ENCODE results near the gene GOLGB1. TPM values are rescaled to one million over a fixed set of nuclear protein-coding genes. Genes with fewer than 3 reads are reported as not detected.

GOLGB1 gene
- total RNA-seq, 1 donor from 2014 or later, result 63.1 TPM

DNA sequence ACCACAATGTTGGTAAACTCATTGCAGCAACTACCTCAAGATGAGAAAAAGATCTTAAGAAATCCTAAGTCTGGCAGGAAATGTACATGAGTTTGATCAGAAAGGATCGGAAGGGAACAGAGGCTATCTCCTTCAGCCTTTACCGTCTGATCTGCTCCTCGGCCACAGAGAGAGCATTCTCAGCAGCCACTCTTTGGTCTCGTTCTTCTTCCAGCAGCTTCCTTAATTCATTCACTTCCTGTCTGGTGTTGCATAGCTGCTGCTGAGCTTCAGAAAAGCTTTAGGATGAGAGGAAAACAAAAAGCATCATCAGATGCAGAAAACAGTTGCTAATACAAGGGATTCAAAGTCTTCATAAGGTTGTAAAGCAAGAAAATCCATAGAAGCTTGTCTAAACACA is 82.2 kb downstream of the GOLGB1 start:
- Mint-ChIP-seq H3K27ac (ENCODE audit: unreplicated experiment) (peak overlapping the region; percentile 44), H3K4me1 (ENCODE audit: unreplicated experiment) (no peaks in the 10 kb centered on the region), H3K4me3 (ENCODE audit: unreplicated experiment) (peak overlapping the region; percentile 18), H3K27me3 (ENCODE audit: unreplicated experiment) (no peaks in the 10 kb centered on the region), H3K9me3 (ENCODE audit: unreplicated experiment) (no peaks in the 10 kb centered on the region), H3K36me3 (ENCODE audit: low read depth, unreplicated experiment) (peaks cover 54% of the 10 kb centered on the region)
- DNase-seq (ENCODE audit: low spot score), result no peak
- no peak for TF ChIP-seq CTCF (IDR thresholded peaks at IDR 0.05; ENCODE audit: unreplicated experiment)

DNA sequence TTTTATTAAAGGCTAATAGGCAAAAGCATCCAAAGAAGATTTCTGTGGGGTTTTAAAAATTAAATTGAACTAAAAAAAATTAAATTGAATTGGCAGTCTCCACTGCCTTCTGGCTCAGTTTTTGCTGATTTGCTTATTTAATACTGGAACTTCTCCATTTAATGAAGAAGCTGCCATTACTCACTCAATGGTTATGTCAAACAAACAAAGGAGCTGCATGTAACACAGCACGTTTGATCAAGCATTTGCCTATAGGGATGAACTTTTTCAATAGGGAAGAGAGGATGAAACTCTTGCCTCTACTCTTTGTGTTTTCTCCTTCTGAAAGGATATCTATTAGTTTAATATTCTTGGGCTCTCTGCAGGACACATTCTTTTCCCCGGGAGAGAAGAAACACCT is 84.1 kb downstream of the GOLGB1 start:
- peaks cover 11% of the 10 kb centered on the region for H3K4me1 Mint-ChIP-seq (ENCODE audit: unreplicated experiment)
- no peak for DNase-seq (ENCODE audit: low spot score)
- no peak overlapping the region for H3K4me3 Mint-ChIP-seq (ENCODE audit: unreplicated experiment)
- peaks cover 53% of the 10 kb centered on the region for H3K36me3 Mint-ChIP-seq (ENCODE audit: low read depth, unreplicated experiment)
- H3K9me3 Mint-ChIP-seq (ENCODE audit: unreplicated experiment), result no peaks in the 10 kb centered on the region
- no peak overlapping the region for H3K27ac Mint-ChIP-seq (ENCODE audit: unreplicated experiment)
- no peak for TF ChIP-seq CTCF (IDR thresholded peaks at IDR 0.05; ENCODE audit: unreplicated experiment)
- peaks cover 3% of the 10 kb centered on the region for H3K27me3 Mint-ChIP-seq (ENCODE audit: unreplicated experiment)

GRCh38 chr3:121663171-121663847 is 86.2 kb downstream of the GOLGB1 start:
- H3K9me3 Mint-ChIP-seq (ENCODE audit: unreplicated experiment), result no peaks in the 10 kb centered on the region
- peaks cover 5% of the 10 kb centered on the region for H3K27me3 Mint-ChIP-seq (ENCODE audit: unreplicated experiment)
- no peak overlapping the region for H3K27ac Mint-ChIP-seq (ENCODE audit: unreplicated experiment)

DNA sequence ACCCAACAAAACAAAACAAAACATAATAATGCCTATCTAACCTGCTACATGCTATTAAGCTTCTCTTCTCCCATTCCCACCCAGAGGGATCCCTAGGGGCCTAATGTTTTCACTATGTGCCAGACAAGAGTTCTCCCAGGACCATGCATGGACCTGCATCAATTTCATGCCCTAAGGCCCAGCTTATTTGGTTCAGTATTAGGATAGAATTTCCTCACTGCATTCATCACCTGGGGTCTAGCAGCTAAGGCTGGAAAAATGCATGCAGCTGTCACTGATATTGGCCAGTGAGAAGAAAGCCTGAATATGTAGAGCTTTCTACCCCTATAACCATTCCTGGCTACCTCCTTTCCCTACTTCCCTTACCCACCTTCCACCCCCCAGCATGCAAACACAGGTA is 86.8 kb downstream of the GOLGB1 start:
- DNase-seq (ENCODE audit: low spot score), result no peak
- peaks cover 27% of the 10 kb centered on the region for H3K4me1 Mint-ChIP-seq (ENCODE audit: unreplicated experiment)
- H3K36me3 Mint-ChIP-seq (ENCODE audit: low read depth, unreplicated experiment), result peaks cover 56% of the 10 kb centered on the region
- no peak for TF ChIP-seq CTCF (IDR thresholded peaks at IDR 0.05; ENCODE audit: unreplicated experiment)
- H3K4me3 Mint-ChIP-seq (ENCODE audit: unreplicated experiment), result no peak overlapping the region
- H3K27me3 Mint-ChIP-seq (ENCODE audit: unreplicated experiment), result peaks cover 6% of the 10 kb centered on the region
- no peak overlapping the region for H3K27ac Mint-ChIP-seq (ENCODE audit: unreplicated experiment)
- H3K9me3 Mint-ChIP-seq (ENCODE audit: unreplicated experiment), result no peaks in the 10 kb centered on the region

More at GRCh38 chr3:121663171-121663847, 86.2 kb downstream of the GOLGB1 start:
- H3K36me3 Mint-ChIP-seq (ENCODE audit: low read depth, unreplicated experiment), result peaks cover 51% of the 10 kb centered on the region
- H3K4me1 Mint-ChIP-seq (ENCODE audit: unreplicated experiment), result peaks cover 24% of the 10 kb centered on the region
- DNase-seq (ENCODE audit: low spot score), result no peak
- no peak for TF ChIP-seq CTCF (IDR thresholded peaks at IDR 0.05; ENCODE audit: unreplicated experiment)
- H3K4me3 Mint-ChIP-seq (ENCODE audit: unreplicated experiment), result no peak overlapping the region

DNA sequence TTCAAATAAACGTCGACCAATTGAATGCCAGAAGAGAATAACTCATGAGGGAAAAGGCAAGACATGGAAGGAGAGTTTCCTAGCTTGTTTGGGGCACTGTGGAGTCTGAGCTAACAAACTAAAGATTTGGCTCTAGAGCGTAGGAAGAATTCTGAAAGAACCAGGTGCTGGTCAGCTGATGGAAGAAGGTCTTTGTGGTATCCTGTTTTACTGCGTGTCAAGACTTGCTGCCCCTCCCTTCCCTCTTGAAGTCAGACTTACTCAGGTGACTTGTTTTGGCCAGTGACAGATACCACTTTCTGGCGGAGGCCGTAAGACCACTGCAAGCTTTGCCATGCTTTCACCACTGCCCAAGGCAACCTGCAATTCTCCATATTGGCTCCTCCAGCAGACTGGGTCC is 88.2 kb downstream of the GOLGB1 start:
- no peak overlapping the region for H3K4me3 Mint-ChIP-seq (ENCODE audit: unreplicated experiment)
- no peak for TF ChIP-seq CTCF (IDR thresholded peaks at IDR 0.05; ENCODE audit: unreplicated experiment)
- peak overlapping the region; percentile 92 for H3K27ac Mint-ChIP-seq (ENCODE audit: unreplicated experiment)
- H3K4me1 Mint-ChIP-seq (ENCODE audit: unreplicated experiment), result peaks cover 34% of the 10 kb centered on the region
- H3K9me3 Mint-ChIP-seq (ENCODE audit: unreplicated experiment), result no peaks in the 10 kb centered on the region
- DNase-seq (ENCODE audit: low spot score), result no peak
- H3K27me3 Mint-ChIP-seq (ENCODE audit: unreplicated experiment), result peaks cover 8% of the 10 kb centered on the region
- peaks cover 56% of the 10 kb centered on the region for H3K36me3 Mint-ChIP-seq (ENCODE audit: low read depth, unreplicated experiment)

Data from endothelial cell (in vitro differentiated cells).